H1 (cell line): ENCODE measurements around the gene CISH. TPM values are rescaled to one million over a fixed set of nuclear protein-coding genes. Genes with fewer than 3 reads are reported as not detected.
A peak's percentile ranks its signal among the peaks of the same experiment; 100 is the strongest.

Experiments used
- BACH1 ChIP-seq: IDR thresholded peaks from 2 replicates; pipeline ENCODE4 v1.6.1; 2012; ENCODE audit warnings: low read length, improper control_type of control experiment
- BCL11A ChIP-seq, 2 experiments: IDR thresholded peaks; one replicate each; pipeline ENCODE4 v1.6.1; 2011; ENCODE audit warnings: low read depth in 2 of 2, low read length in 2 of 2, mild to moderate bottlenecking in 2 of 2
- CBX8 ChIP-seq: fragments of 300-800, 300-1000 bp; sonication (generic); IDR thresholded peaks from 2 replicates; pipeline ENCODE4 v1.7.1; 2016; ENCODE audit warnings: low read depth, low read length, borderline replicate concordance
- CEBPB ChIP-seq: IDR thresholded peaks from 2 replicates; pipeline ENCODE4 v1.6.1; 2012; ENCODE audit warnings: low read depth, low read length
- CHD1 ChIP-seq: IDR thresholded peaks from 2 replicates; pipeline ENCODE4 v1.6.1; 2012; ENCODE audit warnings: low read depth, low read length, improper control_type of control experiment
- CTBP2 ChIP-seq: IDR thresholded peaks from 2 replicates; pipeline ENCODE4 v1.7.0; 2011; ENCODE audit warnings: borderline replicate concordance, mild to moderate bottlenecking, moderate library complexity, mixed read lengths, low read length; ENCODE audit not compliant: insufficient read depth, insufficient read length
- EP300 ChIP-seq, 2 experiments: IDR thresholded peaks; 1 replicate in 1 of 2; 2 replicates in 1 of 2; pipeline ENCODE4 v1.6.1; 2011 to 2012; ENCODE audit warnings: low read depth in 2 of 2, low read length in 2 of 2, mild to moderate bottlenecking in 2 of 2, borderline replicate concordance in 1 of 2, inconsistent platforms in 1 of 2, moderate library complexity in 1 of 2
- FOSL1 ChIP-seq: IDR thresholded peaks from 2 replicates; pipeline ENCODE4 v1.6.1; 2011; ENCODE audit warnings: mild to moderate bottlenecking, low read depth, low read length, moderate library complexity; ENCODE audit not compliant: insufficient read depth
- KDM4A ChIP-seq: IDR thresholded peaks from one replicate; pipeline ENCODE4 v1.7.1; 2012; ENCODE audit warnings: low read depth, mild to moderate bottlenecking, moderate library complexity, low read length, inconsistent platforms; ENCODE audit not compliant: severe bottlenecking
- POLR2A ChIP-seq, 2 experiments: IDR thresholded peaks; 1 replicate in 1 of 2; 2 replicates in 1 of 2; pipeline ENCODE4 v1.6.1; 2011; ENCODE audit warnings: low read depth in 2 of 2, low read length in 2 of 2, mild to moderate bottlenecking in 2 of 2; ENCODE audit errors: control extremely low read depth in 1 of 2
- RAD21 ChIP-seq, 2 experiments: IDR thresholded peaks in 1 of 2; conservative IDR thresholded peaks in 1 of 2; 2 replicates each; pipeline ENCODE4 v1.6.1; 2011; ENCODE audit warnings: low read depth in 2 of 2, low read length in 2 of 2, improper control_type of control experiment in 1 of 2, inconsistent platforms in 1 of 2, mild to moderate bottlenecking in 1 of 2, moderate library complexity in 1 of 2
- RFX5 ChIP-seq: IDR thresholded peaks from 2 replicates; pipeline ENCODE4 v1.6.1; 2011; ENCODE audit warnings: low read depth, low read length, improper control_type of control experiment, borderline replicate concordance
- RNF2 ChIP-seq: fragments of 200-900, 300-1000 bp; sonication (generic); IDR thresholded peaks from 2 replicates; pipeline ENCODE4 v1.7.1; 2016; ENCODE audit warnings: borderline replicate concordance, low read depth, mild to moderate bottlenecking, antibody characterized with exemption, low read length; ENCODE audit not compliant: poor library complexity, severe bottlenecking; ENCODE audit errors: missing control alignments
- RXRA ChIP-seq: IDR thresholded peaks from 2 replicates; pipeline ENCODE4 v1.6.1; 2011; ENCODE audit warnings: low read depth, mild to moderate bottlenecking, low read length, moderate library complexity; ENCODE audit not compliant: insufficient read depth
- SIX5 ChIP-seq: IDR thresholded peaks from 2 replicates; pipeline ENCODE4 v1.6.1; 2011; ENCODE audit warnings: mild to moderate bottlenecking, low read depth, low read length
- SP1 ChIP-seq: IDR thresholded peaks from 2 replicates; pipeline ENCODE4 v1.6.1; 2011; ENCODE audit warnings: low read depth, low read length
- TCF12 ChIP-seq: IDR thresholded peaks from 2 replicates; pipeline ENCODE4 v1.6.1; 2011; ENCODE audit warnings: low read depth, mild to moderate bottlenecking, low read length
- YY1 ChIP-seq: IDR thresholded peaks from 2 replicates; pipeline ENCODE4 v1.6.1; 2011; ENCODE audit warnings: low read depth, mild to moderate bottlenecking, low read length
- polyA plus RNA-seq, 7 experiments: library from polyadenylated mRNA; depleted of rRNA in 3 of 7; stranded (reverse) in 5 of 7; unstranded in 2 of 7; fragments of >200 nt in 5 of 7; fragments of 200-250 nt in 2 of 7; gene quantifications; 1 replicate in 5 of 7; 2 replicates in 1 of 7; 4 replicates in 1 of 7; pipeline versions ENCODE4 v1.2.1 to v1.2.3, GENCODE V29; 2011 to 2013; ENCODE audit warnings: missing spikeins in 2 of 7, mixed read lengths in 2 of 7
- total RNA-seq: library from RNA; stranded (reverse); fragmentation: NEBNext Ultra II Directional; extraction: Animal tissue kit (Norgen Biotek cat#: 25700); gene quantifications from 2 replicates; pipeline ENCODE4 v1.2.1, GENCODE V29; 2021
- TF ChIP-seq, protein P1 (sequence below): IDR thresholded peaks from 2 replicates; pipeline ENCODE4 v1.6.1; 2012; ENCODE audit warnings: inconsistent platforms
- TF ChIP-seq, protein P2 (sequence below): IDR thresholded peaks from 2 replicates; pipeline ENCODE4 v1.6.1; 2012; ENCODE audit warnings: low read length, inconsistent platforms

The CISH gene
- total and polyA plus RNA-seq, 2 of the 8 experiments (the other 6 are each of a cell fraction or from before 2014, with no cell fraction given): 1.9 to 2.2 TPM

DNA sequence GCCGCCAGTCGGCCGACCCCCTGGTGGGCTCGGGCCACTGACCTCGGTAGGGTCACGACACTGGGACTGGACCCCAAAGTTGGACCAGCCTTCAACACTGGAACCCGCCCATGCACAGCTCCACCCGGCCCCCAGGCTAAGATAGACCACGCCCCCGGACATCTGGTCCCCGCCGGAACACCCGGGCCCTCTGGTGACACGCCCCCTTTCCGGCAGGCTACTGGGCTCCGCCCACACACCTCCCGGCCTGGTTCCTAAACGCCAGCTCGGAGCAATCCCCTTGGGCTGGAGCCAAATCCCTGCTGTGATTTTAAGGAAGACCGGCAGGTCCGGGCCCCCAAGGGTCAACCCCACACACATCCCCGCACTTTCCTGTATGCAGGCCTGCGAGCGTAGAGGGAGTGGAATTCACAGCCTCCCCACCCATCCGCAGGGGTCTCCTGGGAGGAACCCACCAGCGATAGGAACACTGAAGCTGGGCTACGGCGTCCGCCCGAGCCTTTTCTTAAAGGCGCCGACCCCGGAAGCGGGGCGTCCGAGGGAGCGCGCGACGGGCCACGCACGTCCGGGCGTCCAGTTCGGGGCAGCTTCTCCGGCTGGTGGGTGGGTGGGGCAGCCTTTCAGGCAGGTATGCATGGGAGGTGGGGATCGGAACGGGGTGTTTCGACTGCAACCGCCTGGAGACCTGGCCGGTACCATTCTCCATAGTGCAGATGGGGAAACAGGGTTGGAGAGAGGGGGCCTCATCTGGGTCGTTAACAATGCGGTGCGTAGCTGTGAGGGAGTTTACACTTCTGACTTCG lies 42.4 kb downstream of the CISH start, which contains the start of gene HEMK1 (continued):
- TF ChIP-seq, protein P1, sequence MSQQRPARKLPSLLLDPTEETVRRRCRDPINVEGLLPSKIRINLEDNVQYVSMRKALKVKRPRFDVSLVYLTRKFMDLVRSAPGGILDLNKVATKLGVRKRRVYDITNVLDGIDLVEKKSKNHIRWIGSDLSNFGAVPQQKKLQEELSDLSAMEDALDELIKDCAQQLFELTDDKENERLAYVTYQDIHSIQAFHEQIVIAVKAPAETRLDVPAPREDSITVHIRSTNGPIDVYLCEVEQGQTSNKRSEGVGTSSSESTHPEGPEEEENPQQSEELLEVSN: no peak
- TF ChIP-seq RFX5 (no peak), CTBP2 (peak; percentile 79), RXRA (no peak), POLR2A (IDR thresholded peaks at IDR 0.05; ENCODE audit: control extremely low read depth in 1 of 2, low read depth in 2 of 2, low read length in 2 of 2) (peak in 1 of 2 experiments; percentile 25; a peak in 2 of 3 replicates), RAD21 (IDR thresholded peaks at IDR 0.05 in 1 of 2, conservative IDR thresholded peaks at IDR 0.05 in 1 of 2; ENCODE audit: low read depth in 2 of 2, low read length in 2 of 2) (no peak), CBX8 (no peak), RNF2 (no peak), YY1 (no peak), SP1 (no peak; the same call in 1 of the 2 replicates), EP300 (IDR thresholded peaks at IDR 0.05; ENCODE audit: borderline replicate concordance in 1 of 2, low read depth in 2 of 2, low read length in 2 of 2) (no peak), CHD1 (no peak), FOSL1 (no peak), CEBPB (no peak), SIX5 (0 out of 2 replicates have a peak, but pooled peaks have one; percentile 20), KDM4A (peak; percentile 82), BCL11A (IDR thresholded peaks at IDR 0.05; ENCODE audit: low read depth in 2 of 2, low read length in 2 of 2) (no peak), TCF12 (no peak), BACH1 (peak; percentile 47; the same call in 1 of the 2 replicates)
- TF ChIP-seq, protein P2, sequence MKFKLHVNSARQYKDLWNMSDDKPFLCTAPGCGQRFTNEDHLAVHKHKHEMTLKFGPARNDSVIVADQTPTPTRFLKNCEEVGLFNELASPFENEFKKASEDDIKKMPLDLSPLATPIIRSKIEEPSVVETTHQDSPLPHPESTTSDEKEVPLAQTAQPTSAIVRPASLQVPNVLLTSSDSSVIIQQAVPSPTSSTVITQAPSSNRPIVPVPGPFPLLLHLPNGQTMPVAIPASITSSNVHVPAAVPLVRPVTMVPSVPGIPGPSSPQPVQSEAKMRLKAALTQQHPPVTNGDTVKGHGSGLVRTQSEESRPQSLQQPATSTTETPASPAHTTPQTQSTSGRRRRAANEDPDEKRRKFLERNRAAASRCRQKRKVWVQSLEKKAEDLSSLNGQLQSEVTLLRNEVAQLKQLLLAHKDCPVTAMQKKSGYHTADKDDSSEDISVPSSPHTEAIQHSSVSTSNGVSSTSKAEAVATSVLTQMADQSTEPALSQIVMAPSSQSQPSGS: no peak; the same call in 1 of the 2 replicates
